Iris pigment epithelial cell (primary cell): Measurements from ENCODE around the gene TBC1D19.
"Not testable (repeated sequence)": the region's sequence is repeated elsewhere in the genome, so short reads cannot be mapped to it uniquely, and the experiment has no call there.

Experiments
- DNase-seq: peaks from one replicate; pipeline ENCODE4 v3.0.0-alpha.2; 2011; ENCODE audit warnings: low read depth

The TBC1D19 gene

GRCh38 chr4:26583865-26584652 lies at the start of gene TBC1D19:
TBC1D19 (plus strand) TSS chr4:26584084; CDS start chr4:26584194, 110 bp downstream.
- peak; percentile 91 for DNase-seq

- no peak for DNase-seq
Observed at GRCh38 chr4:26542991-26543390, 40.9 kb upstream of the TBC1D19 start.

- DNase-seq, result no peak
Observed at GRCh38 chr4:26544421-26544820, 39.5 kb upstream of the TBC1D19 start.

GRCh38 chr4:26548379-26548778 lies 35.5 kb upstream of the TBC1D19 start:
- DNase-seq, result not testable (repeated sequence)

- peak; percentile 89 for DNase-seq
Observed at GRCh38 chr4:26557164-26557563, 26.7 kb upstream of the TBC1D19 start.

- DNase-seq, result peak; percentile 71
Observed at GRCh38 chr4:26558166-26558895, 25.6 kb upstream of the TBC1D19 start.

GRCh38 chr4:26566133-26566532 lies 17.8 kb upstream of the TBC1D19 start:
- peak; percentile 7 for DNase-seq

GRCh38 chr4:26568446-26568994 lies 15.4 kb upstream of the TBC1D19 start:
- peak; percentile 89 for DNase-seq

GRCh38 chr4:26570596-26570995 lies 13.3 kb upstream of the TBC1D19 start:
- DNase-seq, result no peak

GRCh38 chr4:26573389-26573794 lies 10.5 kb upstream of the TBC1D19 start:
- peak; percentile 47 for DNase-seq

- no peak for DNase-seq
Observed at GRCh38 chr4:26574563-26574962, 9.3 kb upstream of the TBC1D19 start.

- DNase-seq, result peak; percentile 78
Observed at GRCh38 chr4:26576231-26576739, 7.6 kb upstream of the TBC1D19 start.

GRCh38 chr4:26577066-26577465 lies 6.8 kb upstream of the TBC1D19 start:
- no peak for DNase-seq

- no peak for DNase-seq
Observed at GRCh38 chr4:26579169-26579568, 4.7 kb upstream of the TBC1D19 start.

- not testable (repeated sequence) for DNase-seq
Observed at GRCh38 chr4:26581341-26581740, 2.5 kb upstream of the TBC1D19 start.

- DNase-seq, result no peak
Observed at GRCh38 chr4:26583538-26583864, 383 bp upstream of the TBC1D19 start.

GRCh38 chr4:26584725-26585124 lies 841 bp downstream of the TBC1D19 start:
- no peak for DNase-seq

GRCh38 chr4:26589705-26590104 lies 5.8 kb downstream of the TBC1D19 start:
- no peak for DNase-seq

- DNase-seq, result peak; percentile 69
Observed at GRCh38 chr4:26590639-26591038, 6.8 kb downstream of the TBC1D19 start.

GRCh38 chr4:26593557-26593956 lies 9.7 kb downstream of the TBC1D19 start:
- DNase-seq, result not testable (repeated sequence)

GRCh38 chr4:26594371-26594770 lies 10.5 kb downstream of the TBC1D19 start:
- no peak for DNase-seq

GRCh38 chr4:26594778-26595177 lies 10.9 kb downstream of the TBC1D19 start:
- no peak for DNase-seq

GRCh38 chr4:26596843-26597242 lies 13.0 kb downstream of the TBC1D19 start:
- DNase-seq, result no peak
